GM12878 (cell line): Measurements from ENCODE around the gene DENND1B. TPM values are rescaled to one million over a fixed set of nuclear protein-coding genes. Genes with fewer than 3 reads are reported as not detected.

Source experiments
- ATAC-seq: fragments of 200-7000 bp; cut with Tn5 transposase; 3 replicates; pipeline ENCODE4 v1.9.1; 2020; ENCODE audit warnings: mild to moderate bottlenecking, moderate library complexity
- BruUV-seq: library from RNA; stranded (reverse); fragments of 400-500 nt; replicated peaks from 2 replicates; lab custom pipeline; 2021; lab: Mats Ljungman, UMichigan
- CTCF ChIA-PET: fragments of 300-600 bp; sonication (Branson Sonifier 250); formaldehyde crosslinking; extraction: SDS; loops from one replicate; lab custom pipeline; 2021; ENCODE audit warnings: inconsistent platforms; lab: Yijun Ruan, JAX
- POLR2A ChIA-PET: fragments of 350-600 bp; formaldehyde crosslinking; extraction: SDS; loops from one replicate; lab custom pipeline; 2021; ENCODE audit warnings: inconsistent platforms; lab: Charles Lee
- RAD21 ChIA-PET: fragments of 300-600 bp; sonication (Branson Sonifier 250); formaldehyde crosslinking; loops from one replicate; lab custom pipeline; 2023; ENCODE audit warnings: antibody characterized with exemption; ENCODE audit not compliant: unreplicated experiment; lab: Charles Lee
- SMC1A ChIA-PET: fragments of 300-600 bp; sonication (Branson Sonifier 250); formaldehyde crosslinking; loops from one replicate; lab custom pipeline; 2023; ENCODE audit not compliant: unreplicated experiment, uncharacterized antibody; lab: Charles Lee
- DNase-seq: peaks from one replicate; pipeline ENCODE4 v3.0.0-alpha.2; 2011; ENCODE audit warnings: low read depth, low spot score
- FAIRE-seq: peaks from 3 replicates; lab custom pipeline; 2011; peaks lifted over from hg19 to GRCh38; lab: Jason Lieb, UNC
- H2AFZ ChIP-seq: 2 replicates; pipeline ENCODE4 v1.6.0; 2011; ENCODE audit warnings: low read depth, low read length, control low read depth; ENCODE audit not compliant: control insufficient read depth
- H3K27ac ChIP-seq: 2 replicates; pipeline ENCODE4 v1.5.1; 2011; ENCODE audit warnings: control low read depth; ENCODE audit not compliant: control insufficient read depth, insufficient read depth
- H3K27me3 ChIP-seq, 2 experiments: replicated peaks in 1 of 2; 2 replicates each; pipeline versions ENCODE4 v1.6.0 to v1.6.1; 2011; ENCODE audit warnings: low read length in 1 of 2; ENCODE audit not compliant: control insufficient read depth in 2 of 2, insufficient read depth in 2 of 2
- H3K36me3 ChIP-seq, 2 experiments: 2 replicates each; pipeline ENCODE4 v1.5.1; 2011; ENCODE audit warnings: low read length in 1 of 2; ENCODE audit not compliant: control insufficient read depth in 2 of 2, insufficient read depth in 2 of 2
- H3K4me1 ChIP-seq: 2 replicates; pipeline ENCODE4 v1.6.1; 2011; ENCODE audit warnings: mild to moderate bottlenecking, low read length, moderate library complexity, mixed read lengths; ENCODE audit not compliant: control insufficient read depth, insufficient read depth
- H3K4me2 ChIP-seq: 2 replicates; pipeline ENCODE4 v1.6.0; 2011; ENCODE audit warnings: control low read depth; ENCODE audit not compliant: control insufficient read depth, insufficient read depth
- H3K4me3 ChIP-seq: fragments of 200-600 bp; sonication (generic); 2 replicates; pipeline ENCODE4 v1.5.1; 2016
- H3K79me2 ChIP-seq: 2 replicates; pipeline ENCODE4 v1.6.0; 2011; ENCODE audit warnings: low read length; ENCODE audit not compliant: control insufficient read depth, insufficient read depth
- H3K9ac ChIP-seq: 2 replicates; pipeline ENCODE4 v1.8.0; 2011; ENCODE audit warnings: low read length, control low read depth, mixed read lengths; ENCODE audit not compliant: control insufficient read depth, insufficient read depth
- H3K9me3 ChIP-seq: replicated peaks from 3 replicates; pipeline ENCODE4 v1.5.1; 2011; ENCODE audit warnings: mild to moderate bottlenecking, low read length; ENCODE audit not compliant: control insufficient read depth, insufficient read depth
- H4K20me1 ChIP-seq: 2 replicates; pipeline ENCODE4 v1.6.0; 2011; ENCODE audit not compliant: control insufficient read depth, insufficient read depth
- ATF7 ChIP-seq: fragments of 450-650 bp; IDR thresholded peaks from 2 replicates; pipeline ENCODE4 v1.6.1; 2016; ENCODE audit warnings: low read depth, mild to moderate bottlenecking
- CREB1 ChIP-seq: IDR thresholded peaks from 2 replicates; pipeline ENCODE4 v1.6.1; 2012; ENCODE audit warnings: low read depth, mild to moderate bottlenecking, inconsistent platforms
- EGR1 ChIP-seq, 2 experiments: IDR thresholded peaks; 1 replicate in 1 of 2; 2 replicates in 1 of 2; pipeline ENCODE4 v1.6.1; 2011 to 2012; ENCODE audit warnings: low read depth in 2 of 2, low read length in 2 of 2, borderline replicate concordance in 1 of 2, mild to moderate bottlenecking in 1 of 2, moderate library complexity in 1 of 2
- ETV6 ChIP-seq, 2 experiments: fragments of 450-650 bp in 1 of 2; IDR thresholded peaks in 1 of 2; conservative IDR thresholded peaks in 1 of 2; 2 replicates each; pipeline ENCODE4 v1.6.1; 2014; ENCODE audit warnings: antibody characterized with exemption in 1 of 2, borderline replicate concordance in 1 of 2, low read depth in 1 of 2, mild to moderate bottlenecking in 1 of 2, moderate library complexity in 1 of 2
- EZH2 ChIP-seq: IDR thresholded peaks from 2 replicates; pipeline ENCODE4 v1.6.1; 2012; ENCODE audit warnings: low read depth, mild to moderate bottlenecking, control low read depth, inconsistent platforms, low read length, borderline replicate concordance; ENCODE audit not compliant: control insufficient read depth
- HCFC1 ChIP-seq: fragments of 150-350 bp; IDR thresholded peaks from 2 replicates; pipeline ENCODE4 v1.6.1; 2014; ENCODE audit warnings: low read length
- MLLT1 ChIP-seq: fragments of 450-650 bp; IDR thresholded peaks from 2 replicates; pipeline ENCODE4 v1.6.1; 2016; ENCODE audit warnings: mild to moderate bottlenecking
- POLR2A ChIP-seq: IDR thresholded peaks from 2 replicates; pipeline ENCODE4 v1.6.1; 2011; ENCODE audit warnings: low read depth, mild to moderate bottlenecking, low read length
- POU2F2 ChIP-seq: IDR thresholded peaks from 3 replicates; pipeline ENCODE4 v1.6.1; 2011; ENCODE audit warnings: low read depth, mild to moderate bottlenecking, low read length, borderline replicate concordance
- RUNX3 ChIP-seq: IDR thresholded peaks from 2 replicates; pipeline ENCODE4 v1.6.1; 2012; ENCODE audit warnings: low read length, inconsistent platforms
- SRF ChIP-seq, 2 experiments: IDR thresholded peaks; 2 replicates each; pipeline ENCODE4 v1.6.1; 2011; ENCODE audit warnings: low read depth in 2 of 2, low read length in 2 of 2, mild to moderate bottlenecking in 1 of 2, moderate library complexity in 1 of 2
- STAT1 ChIP-seq: fragments of 450-650 bp; conservative IDR thresholded peaks from 2 replicates; pipeline ENCODE4 v1.6.1; 2014; ENCODE audit warnings: antibody characterized with exemption, mild to moderate bottlenecking
- USF2 ChIP-seq: IDR thresholded peaks from 2 replicates; pipeline ENCODE4 v1.6.1; 2011; ENCODE audit warnings: low read depth, low read length, improper control_type of control experiment, borderline replicate concordance
- ZBED1 ChIP-seq: IDR thresholded peaks from 2 replicates; pipeline ENCODE4 v1.6.1; 2016; ENCODE audit warnings: borderline replicate concordance
- WGBS: methylation state at CpG from one replicate; pipeline ENCODE4 v1.1.6; 2016; ENCODE audit warnings: low lambda C conversion rate; ENCODE audit not compliant: insufficient replicate concordance, insufficient coverage; ENCODE audit errors: missing lambda C conversion rate; 5-methylcytosine and 5-hydroxymethylcytosine counted together
- in situ Hi-C: fragments of 300-500 bp; cut with MboI; formaldehyde crosslinking; loops from 9 replicates; pipeline ENCODE4 v1.14.3; 2018; ENCODE audit warnings: mixed read lengths
- intact Hi-C: fragments of 100-400 bp; cut with micrococcal nuclease; formaldehyde crosslinking; loops from one replicate; pipeline ENCODE4 v1.14.2; 2022; ENCODE audit not compliant: unreplicated experiment
- polyA plus RNA-seq, 11 experiments: library from polyadenylated mRNA; depleted of rRNA in 4 of 11; unstranded in 6 of 11; stranded (reverse) in 5 of 11; fragments of >200 nt; fragmentation: Nextera tagmentation in 4 of 11; fragmentation: Illumina TruSeq in 1 of 11; extraction: Ambion mirVana in 4 of 11; extraction: Trizol in 1 of 11; gene quantifications; 1 replicate in 1 of 11; 2 replicates in 10 of 11; pipeline versions ENCODE4 v1.2.1 to v1.2.3, GENCODE V29; 2011 to 2016; ENCODE audit warnings: inconsistent platforms in 2 of 11, missing spikeins in 2 of 11, low read depth in 1 of 11
- total RNA-seq, 4 experiments: library from RNA; depleted of rRNA in 3 of 4; stranded (reverse); fragments of >200 nt in 3 of 4; fragmentation: Illumina TruSeq in 1 of 4; extraction: Trizol in 1 of 4; gene quantifications; 2 replicates each; pipeline versions ENCODE4 v1.2.1 to v1.2.3, GENCODE V29; 2013 to 2021
- TF ChIP-seq, protein P1 (sequence below): fragments of 450-650 bp; IDR thresholded peaks from 2 replicates; pipeline ENCODE4 v1.6.1; 2014; ENCODE audit warnings: mild to moderate bottlenecking

Gene DENND1B
- total and polyA plus RNA-seq, 10 of the 15 experiments (the other 5 are each of a cell fraction or from before 2014, with no cell fraction given) = 1.7 to 10.7 (median 8.0) TPM

- peak; percentile 61 for ATAC-seq
- WGBS = 95% methylated on average over 1 of the region's 1 CpG
- CTCF ChIA-PET = interaction anchor here (0.6 to 1.7 kb wide), 6 partner anchors 8 to 137 kb away, joined by 3 to 8 read pairs (median 3); no protein-coding TSS in a partner anchor
- Histone ChIP-seq H3K4me1 (peaks cover 5% of the 10 kb centered on the region; the same call in 1 of the 2 replicates), H3K27ac (no peak overlapping the region), H3K4me2 (no peak overlapping the region), H2AFZ (no peak overlapping the region), H3K79me2 (no peaks in the 10 kb centered on the region), H3K36me3 (no peaks in the 10 kb centered on the region), H3K9ac (no peak overlapping the region), H3K9me3 (no peaks in the 10 kb centered on the region; the same call in 2 of the 3 replicates), H3K27me3 (no peaks in the 10 kb centered on the region), H4K20me1 (no peaks in the 10 kb centered on the region), H3K4me3 (no peak overlapping the region)
- intact Hi-C loops (no loop called here), in situ Hi-C loops (no loop called here)
- peak; percentile 7 for FAIRE-seq
- POLR2A ChIA-PET = no interaction called here
- TF ChIP-seq ATF7 (no peak), POLR2A (no peak), EZH2 (no peak), ETV6 (conservative IDR thresholded peaks at IDR 0.05 in 1 of 2, IDR thresholded peaks at IDR 0.05 in 1 of 2; ENCODE audit: borderline replicate concordance in 1 of 2, low read depth in 1 of 2) (no peak), STAT1 (no peak), RUNX3 (peak; percentile 8; the same call in 1 of the 2 replicates)
- BruUV-seq = no TSS peak
- DNase-seq = no peak
- RAD21 ChIA-PET = interaction anchor here (0.7 to 1.5 kb wide), 5 partner anchors 62 to 211 kb away, joined by 3 to 6 read pairs (median 4); no protein-coding TSS in a partner anchor
- SMC1A ChIA-PET = interaction anchor here (1.4 kb wide), 1 partner anchor 191 kb away, joined by 4 read pairs; no protein-coding TSS in a partner anchor
Measured at GRCh38 chr1:197806718-197807117, 31.4 kb upstream of the DENND1B start.

DNA sequence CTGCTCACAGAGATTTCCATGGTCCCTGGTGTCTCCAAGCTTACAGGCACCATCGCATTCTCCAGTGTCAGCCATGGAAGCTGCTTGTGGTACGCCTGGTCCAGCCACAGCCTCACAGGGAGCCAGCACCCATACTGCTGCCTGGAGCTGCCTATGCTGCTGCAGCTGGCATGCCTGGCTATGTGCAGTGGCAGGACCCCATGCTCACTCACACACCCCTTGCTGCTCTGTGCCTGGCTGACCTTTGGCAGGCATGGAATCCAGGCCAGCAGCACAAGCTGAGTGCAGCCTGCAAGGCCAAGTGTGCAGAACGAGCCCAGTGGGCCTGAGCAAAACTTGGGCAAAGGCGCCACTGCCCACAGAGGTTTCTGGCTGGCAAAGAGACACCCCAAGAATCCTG is 26.4 kb upstream of the DENND1B start:
- H3K9ac ChIP-seq = no peak overlapping the region
- no peaks in the 10 kb centered on the region for H3K27me3 ChIP-seq
- POLR2A ChIA-PET = no interaction called here
- H3K79me2 ChIP-seq = no peaks in the 10 kb centered on the region
- no TSS peak for BruUV-seq
- H3K36me3 ChIP-seq = no peaks in the 10 kb centered on the region
- no peaks in the 10 kb centered on the region for H4K20me1 ChIP-seq
- intact Hi-C loops (no loop called here), in situ Hi-C loops (no loop called here)
- H3K4me3 ChIP-seq = no peak overlapping the region
- no peak overlapping the region for H3K27ac ChIP-seq
- SMC1A ChIA-PET = interaction anchor here (0.9 kb wide), 1 partner anchor 25 kb away, joined by 3 read pairs; no protein-coding TSS in a partner anchor
- no peaks in the 10 kb centered on the region for H3K4me1 ChIP-seq
- ATAC-seq = no peak
- no peak for FAIRE-seq
- no peak for DNase-seq
- RAD21 ChIA-PET = no interaction called here
- CTCF ChIA-PET = no interaction called here
- H2AFZ ChIP-seq = no peak overlapping the region
- WGBS = 36% methylated on average over 4 of the region's 4 CpGs
- no peak overlapping the region for H3K4me2 ChIP-seq
- H3K9me3 ChIP-seq = peaks cover 4% of the 10 kb centered on the region; the same call in 1 of the 3 replicates
- no peak for TF ChIP-seq EGR1 (IDR thresholded peaks at IDR 0.05; ENCODE audit: borderline replicate concordance in 1 of 2, low read depth in 2 of 2, low read length in 2 of 2)
- TF ChIP-seq ZBED1 = no peak
- no peak for TF ChIP-seq CREB1
- no peak for TF ChIP-seq MLLT1
- no peak for TF ChIP-seq HCFC1
- TF ChIP-seq SRF (IDR thresholded peaks at IDR 0.05; ENCODE audit: low read depth in 2 of 2, low read length in 2 of 2) = no peak
- TF ChIP-seq, protein P1, sequence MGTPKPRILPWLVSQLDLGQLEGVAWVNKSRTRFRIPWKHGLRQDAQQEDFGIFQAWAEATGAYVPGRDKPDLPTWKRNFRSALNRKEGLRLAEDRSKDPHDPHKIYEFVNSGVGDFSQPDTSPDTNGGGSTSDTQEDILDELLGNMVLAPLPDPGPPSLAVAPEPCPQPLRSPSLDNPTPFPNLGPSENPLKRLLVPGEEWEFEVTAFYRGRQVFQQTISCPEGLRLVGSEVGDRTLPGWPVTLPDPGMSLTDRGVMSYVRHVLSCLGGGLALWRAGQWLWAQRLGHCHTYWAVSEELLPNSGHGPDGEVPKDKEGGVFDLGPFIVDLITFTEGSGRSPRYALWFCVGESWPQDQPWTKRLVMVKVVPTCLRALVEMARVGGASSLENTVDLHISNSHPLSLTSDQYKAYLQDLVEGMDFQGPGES = no peak
- TF ChIP-seq USF2 = no peak
- no peak for TF ChIP-seq POU2F2
